Activated CD8-positive, alpha-beta T cell treated with anti-CD3 and anti-CD28 coated beads for 36 hours (primary cell): ENCODE results near the gene TAC4. TPM values are rescaled to one million over a fixed set of nuclear protein-coding genes. Genes with fewer than 3 reads are reported as not detected.

Source experiments
- ATAC-seq: fragments of 200-7000 bp; cut with Tn5 transposase; one replicate; pipeline ENCODE4 v1.10.0; 2021; ENCODE audit warnings: mild to moderate bottlenecking, moderate library complexity
- CTCF ChIA-PET: fragments of 350-600 bp; sonication (Branson Sonifier 250); formaldehyde crosslinking; loops from one replicate; lab custom pipeline; 2021; ENCODE audit warnings: antibody characterized with exemption; lab: Charles Lee
- POLR2A ChIA-PET: fragments of 350-600 bp; sonication (Branson Sonifier 250); formaldehyde crosslinking; loops from one replicate; lab custom pipeline; 2021; ENCODE audit warnings: antibody characterized with exemption; lab: Charles Lee
- DNase-seq: peaks from one replicate; pipeline ENCODE4 v3.0.0-alpha.2; 2020
- H3K27ac Mint-ChIP-seq: one replicate; pipeline ENCODE4 v1.8.0; 2021; ENCODE audit warnings: mild to moderate bottlenecking, mixed read lengths
- H3K27me3 Mint-ChIP-seq: one replicate; pipeline ENCODE4 v1.8.0; 2021; ENCODE audit warnings: mixed read lengths
- H3K36me3 Mint-ChIP-seq: one replicate; pipeline ENCODE4 v1.8.0; 2021; ENCODE audit warnings: low read depth, mixed read lengths
- H3K4me1 Mint-ChIP-seq: one replicate; pipeline ENCODE4 v1.8.0; 2021; ENCODE audit warnings: low read depth, mixed read lengths
- H3K4me3 Mint-ChIP-seq: one replicate; pipeline ENCODE4 v1.8.0; 2021; ENCODE audit warnings: mild to moderate bottlenecking, moderate library complexity, mixed read lengths
- H3K9me3 Mint-ChIP-seq: one replicate; pipeline ENCODE4 v1.8.0; 2021; ENCODE audit warnings: mixed read lengths
- intact Hi-C: fragments of 100-400 bp; cut with micrococcal nuclease; formaldehyde crosslinking; loops from one replicate; pipeline ENCODE4 v1.10.0; 2022
- total RNA-seq, 2 experiments: library from RNA; stranded (reverse); gene quantifications; one replicate each; pipeline ENCODE4 v1.2.3, GENCODE V29; 2021
- TF ChIP-seq, protein P1 (sequence below): fragments of 200-600 bp; IDR thresholded peaks from one replicate; pipeline ENCODE4 v1.8.0; 2022; ENCODE audit warnings: antibody characterized with exemption, mild to moderate bottlenecking

TAC4 gene
- total RNA-seq, 2 experiments from 2014 or later: not detected

DNA sequence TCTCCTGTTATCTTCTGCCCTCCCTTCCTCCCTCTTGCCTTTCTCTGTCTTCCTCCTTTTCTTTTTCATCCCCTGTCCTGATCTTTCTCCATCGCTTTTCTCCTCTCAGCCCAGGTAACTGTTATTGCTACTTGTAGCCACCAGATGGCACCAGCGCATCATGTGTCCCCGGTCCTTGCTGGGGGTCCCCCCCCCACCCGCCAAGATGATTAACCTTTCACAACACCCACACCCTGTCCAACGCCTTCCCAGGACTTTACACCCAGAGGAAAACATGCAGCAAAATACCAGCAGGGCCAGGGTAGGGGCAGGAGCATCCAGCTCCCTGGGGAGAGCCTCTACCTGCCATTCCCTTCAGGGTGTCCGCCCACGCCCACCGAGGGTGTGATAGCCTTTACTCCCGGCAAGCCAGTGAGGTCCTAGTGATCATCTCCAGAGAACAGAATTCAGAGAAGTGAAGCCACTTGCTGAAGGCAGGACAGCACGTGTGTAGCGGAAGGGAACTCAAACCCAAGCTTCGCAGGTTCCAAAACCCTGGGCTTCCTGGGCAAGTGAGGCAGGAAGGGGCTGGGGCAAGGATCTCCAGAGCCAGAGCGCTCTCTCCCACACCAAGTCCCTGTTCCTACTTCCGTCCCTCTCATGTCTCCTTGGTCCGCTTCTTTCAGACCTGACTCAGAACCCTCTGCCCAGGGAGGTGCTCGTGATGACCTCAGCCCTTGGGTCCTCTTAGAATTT lies 13.4 kb upstream of the TAC4 start:
- Mint-ChIP-seq H3K27ac (no peak overlapping the region), H3K9me3 (no peaks in the 10 kb centered on the region), H3K4me1 (peaks cover 5% of the 10 kb centered on the region), H3K36me3 (no peaks in the 10 kb centered on the region), H3K27me3 (peaks cover 2% of the 10 kb centered on the region), H3K4me3 (no peak overlapping the region)
- ChIA-PET CTCF (interaction anchor here (0.7 to 11.8 kb wide), 13 partner anchors 9 to 159 kb away, joined by 3 to 172 read pairs (median 4); no protein-coding TSS in a partner anchor), POLR2A (interaction anchor here (1.5 kb wide), 1 partner anchor 9 kb away, joined by 5 read pairs; no protein-coding TSS in a partner anchor)
- intact Hi-C loops: no loop called here
- TF ChIP-seq, protein P1, sequence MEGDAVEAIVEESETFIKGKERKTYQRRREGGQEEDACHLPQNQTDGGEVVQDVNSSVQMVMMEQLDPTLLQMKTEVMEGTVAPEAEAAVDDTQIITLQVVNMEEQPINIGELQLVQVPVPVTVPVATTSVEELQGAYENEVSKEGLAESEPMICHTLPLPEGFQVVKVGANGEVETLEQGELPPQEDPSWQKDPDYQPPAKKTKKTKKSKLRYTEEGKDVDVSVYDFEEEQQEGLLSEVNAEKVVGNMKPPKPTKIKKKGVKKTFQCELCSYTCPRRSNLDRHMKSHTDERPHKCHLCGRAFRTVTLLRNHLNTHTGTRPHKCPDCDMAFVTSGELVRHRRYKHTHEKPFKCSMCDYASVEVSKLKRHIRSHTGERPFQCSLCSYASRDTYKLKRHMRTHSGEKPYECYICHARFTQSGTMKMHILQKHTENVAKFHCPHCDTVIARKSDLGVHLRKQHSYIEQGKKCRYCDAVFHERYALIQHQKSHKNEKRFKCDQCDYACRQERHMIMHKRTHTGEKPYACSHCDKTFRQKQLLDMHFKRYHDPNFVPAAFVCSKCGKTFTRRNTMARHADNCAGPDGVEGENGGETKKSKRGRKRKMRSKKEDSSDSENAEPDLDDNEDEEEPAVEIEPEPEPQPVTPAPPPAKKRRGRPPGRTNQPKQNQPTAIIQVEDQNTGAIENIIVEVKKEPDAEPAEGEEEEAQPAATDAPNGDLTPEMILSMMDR: peak; percentile 97
- DNase-seq (peak; percentile 74), ATAC-seq (peak; percentile 82)

DNA sequence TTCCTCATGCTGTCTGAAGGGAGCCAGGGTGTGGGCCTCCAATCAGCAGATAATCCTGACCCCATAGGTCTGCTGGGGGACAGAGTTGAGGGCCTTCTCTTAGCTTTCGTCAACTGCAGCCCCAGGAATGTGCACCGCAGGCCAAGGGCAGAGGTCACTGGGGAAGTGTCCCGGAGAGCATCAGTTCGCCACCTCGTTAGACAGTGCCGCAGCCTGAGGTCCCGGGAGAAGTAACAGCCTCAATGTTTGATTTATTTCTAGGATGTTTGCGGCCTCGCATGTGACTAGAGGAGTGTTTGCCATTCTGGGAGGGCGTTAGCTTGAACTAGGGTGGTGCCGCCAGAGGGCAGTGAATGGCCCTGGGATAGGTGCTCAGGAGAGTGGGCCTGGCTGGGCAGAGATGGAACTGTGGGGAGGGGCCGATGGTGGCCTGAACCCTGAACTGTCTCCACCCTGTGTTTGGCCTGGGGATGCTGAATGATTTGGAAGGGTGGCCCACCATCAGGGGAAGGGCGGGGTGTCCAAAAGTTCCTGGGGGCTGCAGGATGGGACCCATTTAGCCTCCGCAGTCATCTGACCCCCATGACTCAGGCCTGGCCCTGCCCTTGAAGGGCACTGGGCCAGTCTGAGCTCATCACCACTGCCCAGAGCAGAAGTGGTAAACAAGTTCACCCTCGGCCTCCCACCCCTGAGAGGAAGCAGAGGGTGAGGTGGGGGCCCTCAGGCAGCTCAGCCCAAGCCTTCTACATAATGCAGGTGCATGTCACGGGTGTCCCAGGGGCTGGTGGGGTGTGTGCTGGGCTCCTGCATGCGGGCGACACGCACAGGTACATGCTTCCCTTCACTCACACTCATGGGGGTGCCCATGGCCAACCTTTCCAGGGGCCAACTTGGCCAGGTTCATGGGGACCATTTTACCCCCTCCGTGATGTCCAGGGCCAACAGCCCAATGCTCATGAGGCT lies 12.4 kb upstream of the TAC4 start:
- intact Hi-C loops: loop anchor here (5.0 to 10.0 kb wide), 2 partner anchors 137 to 285 kb away; partner anchors contain the start of genes DLX3 and NXPH3
- TF ChIP-seq, protein P1: no peak
- H3K9me3 Mint-ChIP-seq: no peaks in the 10 kb centered on the region
- DNase-seq (no peak), ATAC-seq (no peak)
- peaks cover 5% of the 10 kb centered on the region for H3K4me1 Mint-ChIP-seq
- no peak overlapping the region for H3K27ac Mint-ChIP-seq
- ChIA-PET CTCF (interaction anchor here (0.7 to 11.8 kb wide), 8 partner anchors 10 to 429 kb away, joined by 3 to 172 read pairs (median 4); no protein-coding TSS in a partner anchor), POLR2A (interaction anchor here (0.6 kb wide), 1 partner anchor 20 kb away, joined by 4 read pairs; no protein-coding TSS in a partner anchor)
- H3K4me3 Mint-ChIP-seq: no peak overlapping the region
- no peaks in the 10 kb centered on the region for H3K36me3 Mint-ChIP-seq
- peaks cover 2% of the 10 kb centered on the region for H3K27me3 Mint-ChIP-seq

DNA sequence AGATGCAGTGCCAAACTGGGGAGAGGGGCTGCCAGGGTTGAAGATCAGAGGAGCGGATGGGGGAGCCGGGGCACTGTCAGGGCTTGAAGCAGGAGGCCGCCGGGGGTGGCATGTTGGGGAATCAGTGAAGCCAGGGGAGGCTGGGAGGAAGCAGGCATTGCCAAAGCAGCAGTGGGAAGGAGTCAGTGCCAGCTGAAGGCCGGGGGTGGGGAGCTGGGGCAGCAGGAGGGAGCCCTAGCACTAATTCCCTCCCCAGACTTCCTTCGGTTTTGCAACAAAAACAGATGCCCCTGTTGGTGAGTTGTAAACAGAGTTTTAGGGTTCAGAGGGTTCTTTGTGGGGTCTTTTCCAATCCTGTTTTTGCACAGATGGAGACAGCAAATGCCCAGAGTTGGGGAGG lies 10.9 kb upstream of the TAC4 start:
- TF ChIP-seq, protein P1: no peak
- intact Hi-C loops: loop anchor here (5.0 to 10.0 kb wide), 2 partner anchors 139 to 284 kb away; partner anchors contain the start of genes DLX3 and NXPH3
- H3K27me3 Mint-ChIP-seq: peaks cover 2% of the 10 kb centered on the region
- POLR2A ChIA-PET: no interaction called here
- CTCF ChIA-PET: interaction anchor here (1.1 to 11.8 kb wide), 4 partner anchors 94 to 427 kb away, joined by 3 to 172 read pairs (median 4); no protein-coding TSS in a partner anchor
- DNase-seq: no peak
- no peak for ATAC-seq
- H3K27ac Mint-ChIP-seq: no peak overlapping the region
- peaks cover 5% of the 10 kb centered on the region for H3K4me1 Mint-ChIP-seq
- no peaks in the 10 kb centered on the region for H3K36me3 Mint-ChIP-seq
- H3K4me3 Mint-ChIP-seq: no peak overlapping the region
- H3K9me3 Mint-ChIP-seq: no peaks in the 10 kb centered on the region

DNA sequence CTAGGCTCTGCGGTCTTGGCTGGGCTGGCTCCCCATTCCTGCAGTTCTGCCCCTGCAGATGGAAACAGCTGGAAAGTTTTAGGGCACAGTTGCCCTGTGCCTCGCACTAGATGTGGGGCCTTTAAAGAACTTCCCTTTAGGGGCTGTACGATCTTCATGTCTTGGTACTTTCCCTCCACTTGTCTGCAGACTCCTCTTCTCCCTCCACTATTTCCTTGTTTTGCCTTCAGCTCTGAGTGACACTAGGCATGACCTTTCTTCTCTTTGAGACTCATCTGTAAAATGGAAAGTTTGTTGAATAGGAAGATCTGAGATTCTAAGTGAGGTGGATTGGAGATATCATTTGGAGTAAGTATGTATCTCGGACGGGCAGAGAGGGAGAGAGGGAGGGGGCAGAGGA lies 6.3 kb upstream of the TAC4 start:
- DNase-seq (no peak), ATAC-seq (no peak)
- no peaks in the 10 kb centered on the region for H3K36me3 Mint-ChIP-seq
- ChIA-PET POLR2A (no interaction called here), CTCF (interaction anchor here (1.6 to 5.6 kb wide), 3 partner anchors 143 to 286 kb away, joined by 5 to 45 read pairs (median 5); no protein-coding TSS in a partner anchor)
- H3K9me3 Mint-ChIP-seq: no peaks in the 10 kb centered on the region
- H3K4me1 Mint-ChIP-seq: peaks cover 14% of the 10 kb centered on the region
- H3K27ac Mint-ChIP-seq: no peak overlapping the region
- no peaks in the 10 kb centered on the region for H3K27me3 Mint-ChIP-seq
- H3K4me3 Mint-ChIP-seq: no peak overlapping the region
- intact Hi-C loops: loop anchor here (10.0 kb wide), 1 partner anchor 279 kb away; the partner anchor contains the start of gene NXPH3
- TF ChIP-seq, protein P1: no peak
